ENCODE measurements around the gene EID1.

EID1 gene

GRCh38 chr15:48876057-48876456 lies 1.9 kb upstream of the EID1 start:
- Histone ChIP-seq H3K79me2 (ENCODE audit: low read length) (peaks cover 21% of the 10 kb centered on the region), H3K4me1 (ENCODE audit: low read length) (no peaks in the 10 kb centered on the region), H3K27me3 (replicated peaks; ENCODE audit: insufficient read depth, low read length) (no peaks in the 10 kb centered on the region), H3K9me3 (replicated peaks; ENCODE audit: insufficient read depth, low read length) (no peaks in the 10 kb centered on the region), H3K9ac (ENCODE audit: low read length) (no peak overlapping the region), H3K27ac (ENCODE audit: low read length) (no peak overlapping the region), H3K9me2 (replicated peaks; ENCODE audit: insufficient read depth, low read length) (no peaks in the 10 kb centered on the region), H4K20me1 (ENCODE audit: insufficient read depth, low read length) (no peaks in the 10 kb centered on the region), H3K4me2 (ENCODE audit: low read depth, low read length) (no peak overlapping the region), H3F3A (ENCODE audit: insufficient read depth, low read length) (peaks cover 6% of the 10 kb centered on the region; the same call in 1 of the 2 replicates), H3K4me3 (ENCODE audit: low read length) (no peak overlapping the region), H2AFZ (ENCODE audit: low read length) (no peak overlapping the region), H3K36me3 (replicated peaks; ENCODE audit: insufficient read depth, low read length) (no peaks in the 10 kb centered on the region)
- DNase-seq = no peak
- TF ChIP-seq EZH2 (optimal IDR thresholded peaks at IDR 0.05; ENCODE audit: low read depth, low read length) (no peak), CTCF (IDR thresholded peaks at IDR 0.05; ENCODE audit: low read length) (no peak), EZH2phosphoT487 (IDR thresholded peaks at IDR 0.05; ENCODE audit: low read length) (no peak)

- Histone ChIP-seq H3K4me2 (ENCODE audit: low read depth, low read length) (no peak overlapping the region), H3K4me3 (ENCODE audit: low read length) (no peak overlapping the region)
These were observed 2.2 kb downstream of the EID1 start for GRCh38 chr15:48880070-48880634.

DNA sequence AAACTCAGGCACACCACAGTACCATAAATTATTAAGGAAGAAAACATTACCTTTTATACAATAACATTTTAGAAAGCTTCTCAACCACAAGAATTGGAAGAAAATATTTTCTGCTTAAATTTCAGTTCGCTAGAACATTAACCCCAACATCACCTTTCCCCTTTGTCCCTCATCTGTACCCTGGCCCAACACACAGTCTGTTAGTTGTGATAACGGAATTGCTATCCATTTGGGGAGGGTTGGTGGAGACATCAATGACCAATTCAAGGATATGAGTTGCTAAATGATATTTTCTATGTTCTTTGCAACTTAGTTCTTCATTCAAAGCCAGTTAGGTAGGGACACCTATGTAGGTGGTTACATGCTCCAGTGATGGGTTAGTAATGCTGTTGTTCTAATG lies 5.8 kb downstream of the EID1 start:
- H3K4me1 ChIP-seq (ENCODE audit: low read length) = no peaks in the 10 kb centered on the region
- no peak overlapping the region for H3K4me3 ChIP-seq (ENCODE audit: low read length)
- TF ChIP-seq EZH2phosphoT487 (IDR thresholded peaks at IDR 0.05; ENCODE audit: low read length) (no peak), EZH2 (optimal IDR thresholded peaks at IDR 0.05; ENCODE audit: low read depth, low read length) (no peak), CTCF (IDR thresholded peaks at IDR 0.05; ENCODE audit: low read length) (no peak)
- H3K27ac ChIP-seq (ENCODE audit: low read length) = no peak overlapping the region
- no peak overlapping the region for H3K9ac ChIP-seq (ENCODE audit: low read length)
- no peaks in the 10 kb centered on the region for H4K20me1 ChIP-seq (ENCODE audit: insufficient read depth, low read length)
- no peak overlapping the region for H2AFZ ChIP-seq (ENCODE audit: low read length)
- DNase-seq = no peak
- H3K36me3 ChIP-seq (replicated peaks; ENCODE audit: insufficient read depth, low read length) = no peaks in the 10 kb centered on the region
- H3K9me3 ChIP-seq (replicated peaks; ENCODE audit: insufficient read depth, low read length) = no peaks in the 10 kb centered on the region
- no peaks in the 10 kb centered on the region for H3F3A ChIP-seq (ENCODE audit: insufficient read depth, low read length)
- peaks cover 13% of the 10 kb centered on the region for H3K79me2 ChIP-seq (ENCODE audit: low read length)
- H3K27me3 ChIP-seq (replicated peaks; ENCODE audit: insufficient read depth, low read length) = no peaks in the 10 kb centered on the region
- H3K9me2 ChIP-seq (replicated peaks; ENCODE audit: insufficient read depth, low read length) = no peaks in the 10 kb centered on the region
- no peak overlapping the region for H3K4me2 ChIP-seq (ENCODE audit: low read depth, low read length)

More at GRCh38 chr15:48880070-48880634, 2.2 kb downstream of the EID1 start:
- no peaks in the 10 kb centered on the region for H3K4me1 ChIP-seq (ENCODE audit: low read length)
- no peaks in the 10 kb centered on the region for H3K27me3 ChIP-seq (replicated peaks; ENCODE audit: insufficient read depth, low read length)
- H3K9me2 ChIP-seq (replicated peaks; ENCODE audit: insufficient read depth, low read length) = no peaks in the 10 kb centered on the region
- H3K36me3 ChIP-seq (replicated peaks; ENCODE audit: insufficient read depth, low read length) = no peaks in the 10 kb centered on the region
- no peak for DNase-seq
- no peak overlapping the region for H3K9ac ChIP-seq (ENCODE audit: low read length)
- peaks cover 6% of the 10 kb centered on the region; the same call in 1 of the 2 replicates for H3F3A ChIP-seq (ENCODE audit: insufficient read depth, low read length)
- no peak for TF ChIP-seq CTCF (IDR thresholded peaks at IDR 0.05; ENCODE audit: low read length)
- no peak for TF ChIP-seq EZH2 (optimal IDR thresholded peaks at IDR 0.05; ENCODE audit: low read depth, low read length)
- TF ChIP-seq EZH2phosphoT487 (IDR thresholded peaks at IDR 0.05; ENCODE audit: low read length) = no peak
- H3K27ac ChIP-seq (ENCODE audit: low read length) = no peak overlapping the region
- no peak overlapping the region for H2AFZ ChIP-seq (ENCODE audit: low read length)
- peaks cover 21% of the 10 kb centered on the region for H3K79me2 ChIP-seq (ENCODE audit: low read length)
- no peaks in the 10 kb centered on the region for H3K9me3 ChIP-seq (replicated peaks; ENCODE audit: insufficient read depth, low read length)
- no peaks in the 10 kb centered on the region for H4K20me1 ChIP-seq (ENCODE audit: insufficient read depth, low read length)

Measured in MM.1S (cell line).